GM06990 (cell line): Measurements from ENCODE around the gene SPIN2A.
"Not testable (repeated sequence)": the region's sequence is repeated elsewhere in the genome, so short reads cannot be mapped to it uniquely, and the experiment has no call there.

Source experiments
- DNase-seq: peaks from one replicate; pipeline ENCODE4 v3.0.0-alpha.2; 2011; ENCODE audit not compliant: insufficient read length; ENCODE audit errors: extremely low read depth
- H3K27me3 ChIP-seq: replicated peaks from 2 replicates; pipeline ENCODE4 v1.6.0; 2011; ENCODE audit warnings: low read length; ENCODE audit not compliant: control insufficient read depth, insufficient read depth
- H3K36me3 ChIP-seq: 2 replicates; pipeline ENCODE4 v1.5.1; 2011; ENCODE audit warnings: low read length; ENCODE audit not compliant: control insufficient read depth, insufficient read depth
- H3K4me3 ChIP-seq: replicated peaks from 2 replicates; pipeline ENCODE4 v1.5.1; 2011; ENCODE audit warnings: low read depth, mild to moderate bottlenecking, control low read depth, low read length
- TF ChIP-seq, protein P1 (sequence below): IDR thresholded peaks from 2 replicates; pipeline ENCODE4 v1.5.1; 2011; ENCODE audit warnings: low read length, control low read depth, mild to moderate bottlenecking, inconsistent platforms; ENCODE audit not compliant: insufficient read depth, poor library complexity, severe bottlenecking

SPIN2A gene

GRCh38 chrX:57138674-57139073, 1.5 kb upstream of the SPIN2A start:
- H3K4me3 ChIP-seq: no peak overlapping the region
- no peak for DNase-seq
- no peaks in the 10 kb centered on the region for H3K36me3 ChIP-seq
- H3K27me3 ChIP-seq: no peaks in the 10 kb centered on the region
- TF ChIP-seq, protein P1, sequence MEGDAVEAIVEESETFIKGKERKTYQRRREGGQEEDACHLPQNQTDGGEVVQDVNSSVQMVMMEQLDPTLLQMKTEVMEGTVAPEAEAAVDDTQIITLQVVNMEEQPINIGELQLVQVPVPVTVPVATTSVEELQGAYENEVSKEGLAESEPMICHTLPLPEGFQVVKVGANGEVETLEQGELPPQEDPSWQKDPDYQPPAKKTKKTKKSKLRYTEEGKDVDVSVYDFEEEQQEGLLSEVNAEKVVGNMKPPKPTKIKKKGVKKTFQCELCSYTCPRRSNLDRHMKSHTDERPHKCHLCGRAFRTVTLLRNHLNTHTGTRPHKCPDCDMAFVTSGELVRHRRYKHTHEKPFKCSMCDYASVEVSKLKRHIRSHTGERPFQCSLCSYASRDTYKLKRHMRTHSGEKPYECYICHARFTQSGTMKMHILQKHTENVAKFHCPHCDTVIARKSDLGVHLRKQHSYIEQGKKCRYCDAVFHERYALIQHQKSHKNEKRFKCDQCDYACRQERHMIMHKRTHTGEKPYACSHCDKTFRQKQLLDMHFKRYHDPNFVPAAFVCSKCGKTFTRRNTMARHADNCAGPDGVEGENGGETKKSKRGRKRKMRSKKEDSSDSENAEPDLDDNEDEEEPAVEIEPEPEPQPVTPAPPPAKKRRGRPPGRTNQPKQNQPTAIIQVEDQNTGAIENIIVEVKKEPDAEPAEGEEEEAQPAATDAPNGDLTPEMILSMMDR: no peak

- TF ChIP-seq, protein P1: no peak
- H3K27me3 ChIP-seq: no peaks in the 10 kb centered on the region
- no peaks in the 10 kb centered on the region for H3K36me3 ChIP-seq
- no peak for DNase-seq
- H3K4me3 ChIP-seq: no peak overlapping the region
These were observed 304 bp upstream of the SPIN2A start for GRCh38 chrX:57137501-57137900.

DNA sequence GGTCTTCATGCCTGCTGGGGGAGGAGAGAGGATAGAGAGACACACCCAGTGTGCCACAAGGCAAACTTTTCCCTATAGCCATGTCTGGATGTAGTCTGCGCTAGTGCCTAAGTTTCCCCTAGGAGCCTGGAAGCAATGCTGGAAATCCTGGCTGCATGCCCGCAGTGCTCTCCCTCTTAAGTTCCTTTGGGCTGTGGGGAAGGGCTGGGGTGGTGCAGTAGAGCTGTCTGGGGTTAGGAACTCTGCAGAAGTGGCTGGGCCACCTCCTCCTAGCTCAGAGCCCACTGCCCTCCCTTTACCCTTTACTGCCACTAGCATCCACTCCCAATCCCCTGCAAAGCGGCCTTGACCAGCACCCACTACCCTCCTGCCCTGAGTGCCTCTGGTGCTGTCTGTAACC, 608 bp downstream of the SPIN2A start:
- H3K4me3 ChIP-seq, DNase-seq, H3K27me3 ChIP-seq, H3K36me3 ChIP-seq: not testable (repeated sequence)

DNA sequence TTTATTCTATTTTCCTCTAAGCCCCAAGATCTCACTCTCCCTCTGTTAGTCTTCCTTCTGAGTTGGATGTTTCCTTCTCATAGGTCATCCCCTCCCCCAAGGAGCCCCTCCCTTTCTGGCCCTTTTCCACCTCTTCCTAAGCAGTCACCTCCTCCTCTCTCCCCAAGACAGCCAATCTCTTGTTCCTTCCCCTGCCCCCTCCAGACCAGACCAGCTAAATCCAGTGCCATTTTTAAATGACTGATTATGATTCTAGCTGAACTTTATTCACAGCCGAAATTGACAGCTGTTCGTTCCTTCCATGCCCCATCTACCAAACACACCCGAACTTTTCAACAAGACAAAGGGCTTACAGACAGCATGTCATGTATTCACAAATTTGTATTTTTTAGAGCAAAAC, 1.9 kb downstream of the SPIN2A start:
- TF ChIP-seq, protein P1: no peak
- Histone ChIP-seq H3K36me3 (no peaks in the 10 kb centered on the region), H3K4me3 (no peak overlapping the region), H3K27me3 (no peaks in the 10 kb centered on the region)
- DNase-seq: no peak

- H3K27me3 ChIP-seq: no peaks in the 10 kb centered on the region
- H3K36me3 ChIP-seq: no peaks in the 10 kb centered on the region
- DNase-seq: no peak
- no peak overlapping the region for H3K4me3 ChIP-seq
- TF ChIP-seq, protein P1: no peak
These were observed 2.5 kb downstream of the SPIN2A start for GRCh38 chrX:57134702-57135101.

GRCh38 chrX:57133706-57134105, 3.5 kb downstream of the SPIN2A start:
- no peaks in the 10 kb centered on the region for H3K27me3 ChIP-seq
- H3K4me3 ChIP-seq: no peak overlapping the region
- TF ChIP-seq, protein P1: no peak
- no peak for DNase-seq
- H3K36me3 ChIP-seq: no peaks in the 10 kb centered on the region

GRCh38 chrX:57133284-57133683, 3.9 kb downstream of the SPIN2A start:
- not testable (repeated sequence) for H3K36me3 ChIP-seq, H3K27me3 ChIP-seq, DNase-seq, H3K4me3 ChIP-seq
